ENCODE data around the gene KDSR.

The KDSR gene

DNA sequence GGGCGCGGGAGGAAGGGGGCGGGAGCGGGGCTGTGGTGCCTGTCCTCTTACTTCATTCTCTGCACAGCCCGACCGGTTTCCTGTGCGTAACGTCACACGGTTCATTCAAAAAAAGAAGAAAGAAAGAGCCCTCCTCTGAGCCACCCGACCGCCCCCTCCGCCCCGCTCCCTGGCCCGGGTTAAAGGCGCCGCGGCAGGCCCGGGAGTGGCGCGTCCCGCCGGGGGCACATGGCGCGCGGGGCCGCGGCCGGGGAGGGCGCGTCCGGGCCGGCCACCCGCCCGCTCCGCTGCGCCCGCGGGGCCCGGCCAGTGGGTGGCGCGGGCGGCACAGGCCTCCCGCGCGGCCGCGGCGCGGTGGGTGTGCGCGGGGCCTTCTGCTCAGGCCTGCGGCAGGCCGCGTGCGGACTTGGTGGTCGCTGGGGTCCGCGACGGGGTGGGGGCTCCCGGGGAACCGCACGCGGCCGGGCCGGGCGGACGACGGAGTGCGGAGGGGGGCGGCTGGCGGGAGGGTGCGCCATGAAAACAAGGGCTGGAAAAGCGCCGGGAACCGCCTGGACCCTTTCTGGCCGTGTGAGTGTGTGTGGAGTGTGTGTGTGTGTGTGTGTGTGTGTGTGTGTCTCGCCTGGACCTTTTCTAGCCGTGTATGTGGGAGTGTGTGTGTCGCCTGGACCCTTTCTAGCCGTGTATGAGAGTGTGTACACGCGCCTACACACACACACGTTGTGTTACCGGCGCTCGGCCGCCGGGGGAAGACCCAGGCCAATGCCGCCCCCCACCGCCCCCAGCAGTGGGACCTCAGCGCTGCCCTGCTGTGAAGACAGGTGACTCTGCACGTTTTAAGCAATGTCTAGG, 46.7 kb downstream of the KDSR start:
- DNase-seq = peak; percentile 69 to 95 (median 84)

DNA sequence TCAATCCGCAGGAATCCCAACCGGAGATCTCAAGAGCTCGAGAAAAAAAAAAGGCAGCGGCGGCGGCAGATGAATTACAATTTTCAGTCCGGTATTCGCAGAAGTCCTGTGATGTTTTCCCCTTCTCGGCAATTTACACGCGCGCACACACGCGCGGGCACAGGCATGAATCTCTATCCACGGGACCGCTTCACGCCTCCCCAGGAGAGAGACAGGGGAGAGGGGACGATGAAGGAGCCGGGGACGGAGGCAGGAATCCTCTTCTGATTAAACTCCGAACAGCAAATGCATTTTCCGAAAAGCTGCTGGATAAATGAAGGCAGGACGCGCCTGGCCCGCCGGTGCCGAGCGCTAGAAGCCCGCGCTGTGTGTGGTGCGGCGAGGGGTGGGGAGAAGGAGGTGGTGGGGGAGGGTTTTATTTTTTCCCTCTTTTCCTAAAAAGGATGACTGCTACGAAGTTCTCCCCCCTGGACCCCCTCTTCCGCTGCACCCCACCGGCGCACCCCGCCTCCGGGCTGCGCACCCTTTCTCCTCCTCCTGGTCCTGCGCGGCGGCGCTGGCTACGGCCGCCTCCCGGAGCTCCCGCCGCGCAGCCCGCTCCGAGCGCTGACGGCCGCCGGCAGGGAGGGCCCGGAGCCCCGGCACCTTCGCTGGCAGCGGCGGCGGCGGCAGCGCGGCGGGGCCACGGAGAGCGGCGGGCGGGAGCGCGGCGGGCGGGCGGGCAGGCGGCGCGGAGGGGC, 47.5 kb downstream of the KDSR start, which contains the start of gene BCL2:
BCL2 (minus strand) TSS at position 387 of the 740 bp plus-strand sequence.
- DNase-seq = peak in 1 of 5 experiments; percentile 64

DNA sequence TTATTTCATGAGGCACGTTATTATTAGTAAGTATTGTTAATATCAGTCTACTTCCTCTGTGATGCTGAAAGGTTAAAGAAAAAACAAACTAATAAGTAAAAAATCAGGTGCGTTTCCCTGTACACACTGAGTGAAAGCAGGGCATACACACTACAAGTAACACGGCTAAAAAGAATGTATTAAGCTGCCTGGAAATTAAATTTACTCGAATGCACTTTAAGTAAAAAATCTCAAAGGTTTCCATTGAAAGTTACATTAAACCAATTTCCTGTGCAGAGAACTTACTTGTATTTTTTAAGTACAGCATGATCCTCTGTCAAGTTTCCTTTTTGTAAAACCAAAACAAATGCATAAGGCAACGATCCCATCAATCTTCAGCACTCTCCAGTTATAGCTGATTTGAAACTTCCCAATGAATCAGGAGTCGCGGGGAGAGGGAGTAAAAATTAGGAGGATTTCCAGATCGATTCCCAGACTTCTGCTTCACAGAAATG, 48.1 kb downstream of the KDSR start:
- no peak for DNase-seq

DNA sequence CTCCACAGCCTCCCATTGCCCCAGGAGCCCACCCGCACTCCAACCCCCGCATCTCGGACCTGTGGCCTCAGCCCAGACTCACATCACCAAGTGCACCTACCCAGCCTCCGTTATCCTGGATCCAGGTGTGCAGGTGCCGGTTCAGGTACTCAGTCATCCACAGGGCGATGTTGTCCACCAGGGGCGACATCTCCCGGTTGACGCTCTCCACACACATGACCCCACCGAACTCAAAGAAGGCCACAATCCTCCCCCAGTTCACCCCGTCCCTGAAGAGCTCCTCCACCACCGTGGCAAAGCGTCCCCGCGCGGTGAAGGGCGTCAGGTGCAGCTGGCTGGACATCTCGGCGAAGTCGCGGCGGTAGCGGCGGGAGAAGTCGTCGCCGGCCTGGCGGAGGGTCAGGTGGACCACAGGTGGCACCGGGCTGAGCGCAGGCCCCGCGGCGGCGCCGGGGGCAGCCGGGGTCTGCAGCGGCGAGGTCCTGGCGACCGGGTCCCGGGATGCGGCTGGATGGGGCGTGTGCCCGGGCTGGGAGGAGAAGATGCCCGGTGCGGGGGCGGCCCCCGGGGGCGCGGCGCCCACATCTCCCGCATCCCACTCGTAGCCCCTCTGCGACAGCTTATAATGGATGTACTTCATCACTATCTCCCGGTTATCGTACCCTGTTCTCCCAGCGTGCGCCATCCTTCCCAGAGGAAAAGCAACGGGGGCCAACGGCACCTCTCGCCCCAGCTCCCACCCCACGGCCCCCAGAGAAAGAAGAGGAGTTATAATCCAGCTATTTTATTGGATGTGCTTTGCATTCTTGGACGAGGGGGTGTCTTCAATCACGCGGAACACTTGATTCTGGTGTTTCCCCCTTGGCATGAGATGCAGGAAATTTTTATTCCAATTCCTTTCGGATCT, 48.8 kb downstream of the KDSR start:
- peak; percentile 49 to 93 (median 74) for DNase-seq

DNA sequence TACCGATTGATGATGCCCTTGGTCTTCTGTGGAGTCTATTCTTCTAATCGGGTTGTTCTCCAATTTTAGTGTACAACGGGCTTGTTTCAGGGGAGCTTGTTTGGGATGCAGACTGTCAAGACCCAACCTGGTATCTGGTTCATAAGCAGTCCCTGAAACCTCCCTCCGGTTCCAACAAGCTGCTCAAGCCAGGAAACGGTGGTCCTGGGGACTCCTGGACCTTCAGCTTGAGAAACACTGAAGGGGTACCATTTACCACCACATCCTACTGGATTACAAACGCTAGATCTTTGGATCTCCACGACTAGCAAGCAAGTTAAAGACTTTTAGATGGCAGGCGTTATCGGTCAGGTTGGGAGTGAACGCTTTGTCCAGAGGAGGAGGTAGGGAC, 49.5 kb downstream of the KDSR start:
- no peak for DNase-seq

DNA sequence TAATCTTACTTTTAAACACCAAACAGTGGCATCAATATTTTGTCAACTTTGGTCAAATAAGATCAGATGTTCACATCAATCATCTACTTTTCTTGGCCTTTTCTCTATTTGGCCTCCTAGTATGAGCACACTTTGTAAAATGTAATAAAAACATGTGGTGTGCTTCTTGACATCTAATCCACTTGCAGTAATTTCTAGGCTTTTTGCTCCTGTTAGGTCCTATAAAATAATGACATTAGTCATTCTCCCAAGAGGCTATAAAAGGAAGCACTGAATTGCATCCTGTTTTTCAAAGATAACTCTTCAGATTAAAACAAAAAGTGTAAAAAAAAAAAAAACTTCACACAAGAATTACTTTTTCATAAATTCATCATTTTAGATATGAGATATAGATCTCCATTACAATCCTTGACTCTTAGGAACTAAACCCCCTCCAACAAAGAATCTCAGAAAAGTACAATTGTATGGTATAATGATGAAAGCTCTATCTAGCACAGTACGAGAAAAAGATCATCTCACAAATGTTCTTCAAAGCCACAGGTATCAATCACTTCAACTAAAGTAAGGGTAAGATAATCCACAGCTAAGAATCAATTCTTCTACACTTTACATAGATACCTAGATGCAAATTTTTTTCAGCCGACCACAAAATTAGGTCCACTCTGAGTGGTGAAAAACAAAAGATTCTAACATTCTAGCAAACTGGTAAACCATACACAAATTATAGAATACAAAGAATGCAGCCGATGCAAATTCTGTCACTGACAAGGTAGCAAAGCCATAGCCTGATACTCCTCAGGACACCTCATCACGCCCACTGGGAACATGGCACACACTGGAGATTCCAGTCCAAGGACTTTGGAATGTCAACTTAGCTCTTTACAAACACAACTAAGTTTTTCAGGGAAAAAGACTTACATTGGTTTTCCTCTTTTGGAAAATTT, 50.1 kb downstream of the KDSR start:
- peak in 1 of 5 experiments; percentile 38 for DNase-seq

DNA sequence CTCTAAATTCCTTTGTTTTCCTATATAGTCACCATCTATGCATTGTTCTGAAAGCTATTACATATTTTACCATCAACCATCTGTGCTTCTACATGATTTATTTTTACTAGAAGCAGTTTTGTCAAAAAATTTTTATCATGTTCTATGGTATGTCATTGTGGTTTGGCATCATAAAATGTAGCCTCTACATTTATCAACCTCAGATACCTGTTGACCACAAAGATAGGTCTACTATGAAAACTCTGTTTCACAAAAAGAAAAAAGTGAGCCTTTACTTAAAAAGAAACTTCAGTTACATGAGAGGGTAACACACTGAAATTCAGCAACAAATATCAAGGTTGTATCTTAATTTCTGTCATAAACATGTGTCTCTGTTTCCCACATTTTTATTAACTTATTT, 51.1 kb downstream of the KDSR start:
- peak in 1 of 5 experiments; percentile 68 for DNase-seq

DNA sequence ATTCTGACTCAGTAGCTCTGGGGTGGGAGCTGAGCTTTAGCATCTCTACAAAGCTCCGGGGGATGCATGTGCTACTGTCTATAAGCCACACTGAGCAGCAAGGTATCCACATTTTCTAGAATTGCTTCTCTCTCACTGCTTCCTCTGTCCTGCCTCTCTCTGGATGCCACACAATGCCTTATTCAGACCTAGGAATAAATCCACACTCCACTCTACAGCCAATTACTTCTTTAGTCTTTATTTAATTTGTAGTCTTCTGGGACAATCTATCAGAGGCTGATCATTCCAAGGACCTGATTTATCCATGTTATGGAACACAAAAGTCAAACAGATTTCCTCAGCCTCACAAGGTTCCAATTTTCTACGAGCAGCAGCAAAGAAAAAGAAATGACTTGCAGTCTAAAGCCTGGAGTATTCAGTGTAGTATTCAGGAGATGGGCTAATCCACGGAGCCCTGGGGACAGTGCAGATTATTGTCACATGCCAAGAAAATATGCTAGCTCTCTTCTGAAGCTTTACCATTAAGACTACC, 51.8 kb downstream of the KDSR start:
- no peak for DNase-seq

DNA sequence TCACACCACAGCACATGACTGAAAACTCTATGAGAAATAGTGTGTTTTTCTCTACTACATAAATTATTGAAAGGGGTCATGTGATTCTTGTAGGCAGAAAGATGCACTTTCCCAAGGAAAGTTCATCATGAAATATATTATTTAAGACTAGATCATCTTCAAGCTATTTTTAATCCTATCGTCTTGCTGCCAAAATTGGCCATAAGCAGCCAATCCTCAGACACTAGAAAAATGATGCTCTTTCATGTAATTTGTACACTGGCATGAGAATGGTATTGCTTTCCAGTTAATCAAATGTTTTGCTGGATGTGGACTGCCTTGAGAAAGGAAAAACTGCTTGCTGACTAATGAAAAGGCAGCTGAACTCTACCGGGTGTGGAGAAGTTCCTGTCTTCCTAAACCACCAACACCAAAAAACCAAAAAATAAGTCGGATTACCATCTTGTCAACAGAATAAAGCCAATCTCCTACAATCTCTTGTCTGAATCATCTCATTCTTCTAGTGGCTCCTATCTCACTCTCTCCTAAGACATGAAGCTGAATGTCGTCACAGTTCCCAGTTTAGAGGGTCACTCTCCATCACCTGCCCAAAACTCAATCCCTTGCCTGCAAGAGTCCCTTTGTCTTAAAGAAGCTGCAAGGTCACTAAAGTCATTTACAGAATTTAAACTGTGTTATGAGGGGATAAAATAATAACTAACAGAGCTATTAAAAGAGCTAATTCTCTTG, 52.8 kb downstream of the KDSR start:
- DNase-seq = no peak

DNA sequence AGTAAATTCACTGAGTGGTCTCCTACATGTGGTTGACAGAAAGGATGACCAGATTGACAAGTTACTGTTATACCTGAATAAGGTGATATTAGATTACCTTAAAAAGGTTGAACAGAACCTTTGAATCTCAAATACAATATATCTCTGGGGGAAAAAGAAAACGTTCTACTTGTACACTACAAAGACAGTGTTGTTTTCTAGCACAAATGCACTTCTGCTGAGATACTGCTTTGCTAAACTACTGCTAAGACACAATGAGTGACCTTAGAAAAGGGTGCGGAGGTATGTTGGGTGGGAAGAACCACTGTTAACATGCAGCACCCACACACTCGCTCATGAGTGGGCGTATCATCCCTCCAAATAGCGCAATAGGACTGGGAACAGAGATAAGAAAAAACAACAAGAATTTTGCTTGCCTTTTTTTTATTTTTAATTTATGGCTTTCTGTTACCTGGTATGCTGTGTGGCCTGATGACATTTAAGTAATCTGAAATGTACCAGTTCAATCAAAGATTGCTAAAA, 53.5 kb downstream of the KDSR start:
- no peak for DNase-seq

DNA sequence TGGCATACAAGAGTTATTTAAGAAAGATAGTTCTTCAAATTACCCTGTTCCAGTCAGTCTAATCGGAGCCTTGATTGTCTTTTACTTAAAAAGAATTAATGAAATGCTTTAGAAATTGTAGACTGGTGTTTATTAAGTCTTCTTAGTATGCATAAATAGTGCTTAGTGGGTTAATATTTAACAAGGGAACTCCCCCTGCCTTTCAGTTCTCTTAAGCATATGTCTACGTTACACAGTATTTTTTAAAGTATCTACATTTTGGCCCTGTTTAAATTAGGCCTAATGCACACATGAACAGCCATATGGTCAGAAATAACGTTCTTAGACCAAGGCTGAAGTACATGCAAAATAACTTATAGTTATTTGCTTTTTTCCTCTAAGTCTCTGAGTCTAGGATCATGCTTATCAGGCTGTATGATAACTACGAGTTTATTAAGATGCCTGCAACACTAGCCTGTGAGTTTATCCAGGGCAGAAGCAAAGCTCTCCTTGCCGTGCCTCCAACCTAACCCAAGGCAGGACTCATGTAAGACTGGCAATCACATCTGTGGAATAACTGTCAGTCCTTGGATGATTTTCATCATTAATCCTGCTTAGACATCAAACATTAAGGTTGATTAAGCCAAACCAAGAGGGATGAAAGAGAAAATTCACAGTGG, 54.1 kb downstream of the KDSR start:
- no peak for DNase-seq

DNA sequence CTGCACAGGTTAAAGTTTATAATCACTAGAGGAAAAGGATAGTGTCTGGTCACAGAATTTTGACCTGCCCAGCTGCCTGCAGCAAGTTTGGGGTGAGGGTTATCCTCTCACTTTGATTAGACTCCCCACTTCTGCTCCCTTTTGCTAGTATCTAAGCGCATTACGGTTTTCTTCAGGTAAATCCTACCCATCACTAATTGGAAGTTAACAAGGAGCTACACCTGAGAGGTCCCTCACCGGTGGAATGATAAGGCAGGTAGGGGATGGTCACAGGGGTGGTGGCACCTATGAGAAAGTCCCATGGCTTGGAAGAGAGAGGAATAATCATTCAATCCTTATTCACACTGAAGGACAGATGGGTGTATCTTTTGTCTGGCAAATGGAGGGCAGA, 55.0 kb downstream of the KDSR start:
- DNase-seq = no peak

DNA sequence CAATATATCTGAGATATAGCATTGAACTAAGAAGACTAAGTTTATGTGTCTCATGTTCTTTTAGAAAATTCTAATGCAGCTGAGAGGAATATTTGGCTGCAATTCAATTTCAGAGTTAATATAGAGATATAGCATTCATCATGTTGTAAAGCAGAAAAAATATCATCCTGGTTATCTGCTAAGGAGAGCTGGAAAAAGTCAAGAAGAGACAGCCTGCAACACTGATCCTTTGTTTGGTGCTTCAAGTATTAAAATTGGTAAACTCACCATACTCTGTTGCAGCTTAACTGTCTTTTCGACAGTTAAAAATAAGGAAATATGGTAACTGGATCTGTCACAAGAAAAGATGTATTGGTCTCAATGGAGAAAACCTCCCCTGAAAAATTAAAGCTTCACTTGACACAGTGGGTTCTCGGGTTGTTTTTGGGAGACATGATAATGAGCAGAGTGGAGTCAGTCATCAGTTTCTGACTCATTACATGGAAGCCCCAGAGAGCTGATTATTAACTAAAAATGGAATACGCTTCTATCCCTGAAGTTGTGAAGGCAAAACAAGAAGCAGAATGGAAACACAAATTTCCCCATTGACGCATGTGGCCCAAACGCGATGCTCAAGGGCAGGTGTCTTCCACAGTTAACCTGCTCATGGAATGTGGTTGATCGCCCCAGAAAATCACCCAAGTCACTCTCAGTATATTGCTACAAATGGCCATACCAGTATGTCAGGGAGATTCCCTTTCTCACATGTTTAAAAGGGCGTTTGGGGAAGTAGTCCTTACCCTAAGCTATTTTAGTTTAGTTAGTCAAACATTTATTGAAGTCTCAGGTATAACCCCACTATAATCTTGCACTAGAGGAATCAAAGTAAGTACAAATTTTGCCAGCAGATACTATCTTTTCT, 55.6 kb downstream of the KDSR start:
- no peak for DNase-seq

DNA sequence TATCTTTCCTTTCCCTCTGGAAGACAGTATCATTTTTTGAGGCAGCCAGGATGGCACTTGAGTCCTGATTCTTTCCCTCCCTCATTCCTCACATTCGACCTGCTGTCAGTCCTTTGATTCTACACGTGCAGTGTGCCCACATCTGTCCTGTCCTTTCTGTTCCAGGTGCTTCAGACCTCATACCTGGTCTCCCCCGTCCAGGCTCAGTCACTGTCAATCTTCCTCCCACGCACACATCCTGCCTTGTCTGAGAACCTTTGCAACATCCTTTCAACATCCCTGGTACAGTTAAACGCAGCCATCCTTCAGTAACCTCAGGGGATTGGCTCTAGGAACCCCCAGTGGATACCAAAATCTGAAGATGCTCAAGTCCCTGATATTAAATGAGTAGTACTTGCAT, 57.6 kb downstream of the KDSR start:
- DNase-seq = peak in 2 of 5 experiments; percentile 44 to 48

DNA sequence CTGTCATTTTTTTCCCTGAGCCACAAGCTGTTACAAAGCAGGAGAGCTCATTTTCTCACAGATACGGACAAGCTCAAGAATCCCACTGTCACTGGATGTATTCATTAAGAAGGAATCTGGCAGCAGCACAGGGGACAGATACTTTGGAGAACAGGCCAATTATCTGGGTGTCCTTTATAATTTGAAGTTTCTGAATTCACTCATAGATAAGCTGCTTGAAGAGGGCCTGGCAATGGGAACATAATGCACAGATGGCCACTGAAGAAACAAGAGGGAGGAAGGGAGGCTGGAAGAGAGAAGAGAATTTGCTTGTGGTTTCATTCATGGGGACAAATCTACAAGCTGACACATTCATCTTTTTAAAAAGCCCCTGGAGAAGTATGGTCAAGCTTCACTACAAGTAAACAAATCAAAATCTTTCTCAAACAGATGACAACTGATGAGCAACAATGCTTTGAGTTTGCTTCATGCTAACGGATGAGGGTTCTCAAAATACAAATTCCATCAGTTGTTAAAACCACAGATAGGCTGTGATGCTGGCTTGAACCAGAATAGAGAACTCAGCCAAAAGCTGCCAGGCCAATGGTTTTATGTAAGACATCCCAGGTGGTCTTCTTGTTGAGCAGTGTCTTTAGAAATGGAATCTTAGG, 59.3 kb downstream of the KDSR start:
- no peak for DNase-seq

DNA sequence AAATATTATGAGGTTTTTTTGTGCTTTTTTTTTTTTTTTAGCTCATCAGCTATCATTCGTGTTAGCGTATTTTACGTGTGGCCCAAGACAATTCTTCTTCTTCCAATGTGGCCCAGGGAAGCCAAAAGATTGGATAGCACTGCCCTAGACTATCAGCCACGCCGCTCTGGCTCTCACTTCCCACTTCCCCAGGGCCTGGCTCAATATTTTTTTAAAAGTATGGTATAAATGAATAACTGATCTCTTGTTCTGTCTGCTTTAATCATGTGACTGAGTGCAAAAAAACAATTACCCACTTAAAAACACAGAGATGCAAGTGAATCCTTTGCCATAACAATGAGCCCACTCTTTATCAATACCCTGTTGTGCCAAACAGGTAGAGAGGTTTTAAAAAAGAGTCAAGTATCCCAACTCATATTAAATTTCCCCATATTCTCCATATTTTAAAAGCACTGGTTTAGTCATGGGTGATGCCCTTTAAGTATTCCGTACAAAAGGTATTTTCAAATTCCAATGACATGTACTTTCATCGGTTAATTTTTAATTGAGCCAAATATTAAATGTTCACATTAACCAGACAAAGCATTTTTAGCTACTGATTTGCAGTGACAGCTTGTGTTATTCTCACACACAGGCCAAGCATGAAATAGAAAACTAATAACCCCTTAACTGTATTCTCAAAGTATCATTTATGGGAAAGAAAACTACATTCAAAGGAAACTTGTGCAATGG, 60.0 kb downstream of the KDSR start:
- DNase-seq = no peak

DNA sequence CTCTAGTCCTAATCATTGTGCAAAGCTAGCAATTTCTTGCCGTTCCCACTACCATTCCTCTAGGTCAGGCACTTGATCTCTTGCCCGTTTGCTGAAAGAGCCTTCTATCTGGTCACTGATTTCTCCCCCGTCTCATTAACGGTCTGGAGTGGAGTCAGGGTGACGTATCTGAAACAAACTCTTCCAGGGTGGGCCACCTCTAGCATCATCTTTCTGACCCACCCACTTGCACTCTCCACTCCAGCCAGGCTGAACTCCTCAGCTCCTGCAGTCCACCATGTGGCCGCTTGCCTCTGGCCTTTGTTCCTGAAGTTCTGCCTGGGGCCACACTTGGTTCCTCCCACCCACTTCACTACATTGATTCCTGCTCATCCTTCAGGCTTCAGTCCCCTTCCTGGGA, 60.8 kb downstream of the KDSR start:
- DNase-seq = no peak
